Central memory CD8-positive, alpha-beta T cell (primary cell): ENCODE results near the gene PFKFB4.

Source experiments
- ATAC-seq: fragments of 150-1000 bp; cut with Tn5 transposase; replicated peaks from 2 replicates; pipeline ENCODE4 v1.10.0; 2022; ENCODE audit warnings: mild to moderate bottlenecking, moderate FRiP score, moderate number of reproducible peaks; ENCODE audit not compliant: poor library complexity, severe bottlenecking; ENCODE audit errors: extremely low read depth
- DNase-seq, 2 donors: peaks; one replicate each; pipeline ENCODE4 v3.0.0; 2021; ENCODE audit warnings: low spot score in 2 of 2
- H3K27ac Mint-ChIP-seq: one replicate; pipeline ENCODE4 v1.8.0; 2022; ENCODE audit warnings: low read depth, mild to moderate bottlenecking, moderate library complexity, mixed read lengths
- H3K27me3 Mint-ChIP-seq: one replicate; pipeline ENCODE4 v1.8.0; 2022; ENCODE audit warnings: mixed read lengths
- H3K36me3 Mint-ChIP-seq: one replicate; pipeline ENCODE4 v1.8.0; 2022; ENCODE audit warnings: mild to moderate bottlenecking, moderate library complexity, mixed read lengths; ENCODE audit not compliant: insufficient read depth
- H3K4me1 Mint-ChIP-seq: one replicate; pipeline ENCODE4 v1.8.0; 2022; ENCODE audit warnings: mixed read lengths
- H3K4me3 Mint-ChIP-seq: one replicate; pipeline ENCODE4 v1.8.0; 2022; ENCODE audit warnings: mild to moderate bottlenecking, moderate library complexity, mixed read lengths
- H3K9me3 Mint-ChIP-seq: one replicate; pipeline ENCODE4 v1.8.0; 2022; ENCODE audit warnings: mixed read lengths

Gene PFKFB4

GRCh38 chr3:48573973-48574585, 17.5 kb upstream of the PFKFB4 start:
- H3K27me3 Mint-ChIP-seq = no peaks in the 10 kb centered on the region
- no peaks in the 10 kb centered on the region for H3K4me1 Mint-ChIP-seq
- no peaks in the 10 kb centered on the region for H3K9me3 Mint-ChIP-seq
- no peak overlapping the region for H3K4me3 Mint-ChIP-seq
- ATAC-seq = no peak
- no peak for DNase-seq
- no peak overlapping the region for H3K27ac Mint-ChIP-seq
- H3K36me3 Mint-ChIP-seq = no peaks in the 10 kb centered on the region

GRCh38 chr3:48572517-48572916, 15.9 kb upstream of the PFKFB4 start:
- H3K36me3 Mint-ChIP-seq = no peaks in the 10 kb centered on the region

GRCh38 chr3:48571938-48572337, 15.3 kb upstream of the PFKFB4 start:
- no peak overlapping the region for H3K27ac Mint-ChIP-seq
- no peaks in the 10 kb centered on the region for H3K27me3 Mint-ChIP-seq
- H3K36me3 Mint-ChIP-seq = no peaks in the 10 kb centered on the region
- ATAC-seq = no peak
- no peaks in the 10 kb centered on the region for H3K4me1 Mint-ChIP-seq
- no peak for DNase-seq
- no peaks in the 10 kb centered on the region for H3K9me3 Mint-ChIP-seq
- no peak overlapping the region for H3K4me3 Mint-ChIP-seq

More at GRCh38 chr3:48572517-48572916, 15.9 kb upstream of the PFKFB4 start:
- Mint-ChIP-seq H3K4me1 (no peaks in the 10 kb centered on the region), H3K27ac (peak overlapping the region; percentile 74), H3K4me3 (no peak overlapping the region), H3K9me3 (no peaks in the 10 kb centered on the region), H3K27me3 (no peaks in the 10 kb centered on the region)
- no peak for ATAC-seq
- DNase-seq = no peak

- Mint-ChIP-seq H3K9me3 (no peaks in the 10 kb centered on the region), H3K4me1 (no peaks in the 10 kb centered on the region), H3K27me3 (no peaks in the 10 kb centered on the region), H3K27ac (no peak overlapping the region), H3K36me3 (no peaks in the 10 kb centered on the region), H3K4me3 (no peak overlapping the region)
- DNase-seq (no peak), ATAC-seq (no peak)
Observed at GRCh38 chr3:48569808-48570450, 13.3 kb upstream of the PFKFB4 start.

- ATAC-seq (no peak), DNase-seq (no peak)
- no peaks in the 10 kb centered on the region for H3K9me3 Mint-ChIP-seq
- H3K27me3 Mint-ChIP-seq = no peaks in the 10 kb centered on the region
- H3K27ac Mint-ChIP-seq = peak overlapping the region; percentile 17
- no peaks in the 10 kb centered on the region for H3K4me1 Mint-ChIP-seq
- no peak overlapping the region for H3K4me3 Mint-ChIP-seq
- H3K36me3 Mint-ChIP-seq = no peaks in the 10 kb centered on the region
Observed at GRCh38 chr3:48569400-48569799, 12.8 kb upstream of the PFKFB4 start.

- H3K4me1 Mint-ChIP-seq = no peaks in the 10 kb centered on the region
- no peak overlapping the region for H3K4me3 Mint-ChIP-seq
- DNase-seq (no peak), ATAC-seq (no peak)
- H3K27me3 Mint-ChIP-seq = no peaks in the 10 kb centered on the region
- no peaks in the 10 kb centered on the region for H3K36me3 Mint-ChIP-seq
- H3K27ac Mint-ChIP-seq = no peak overlapping the region
- no peaks in the 10 kb centered on the region for H3K9me3 Mint-ChIP-seq
Observed at GRCh38 chr3:48568476-48568875, 11.9 kb upstream of the PFKFB4 start.

- no peak for DNase-seq
- ATAC-seq = no peak
- peaks cover 6% of the 10 kb centered on the region for H3K4me1 Mint-ChIP-seq
- H3K27ac Mint-ChIP-seq = peak overlapping the region; percentile 52
- no peaks in the 10 kb centered on the region for H3K9me3 Mint-ChIP-seq
- H3K4me3 Mint-ChIP-seq = no peak overlapping the region
- no peaks in the 10 kb centered on the region for H3K36me3 Mint-ChIP-seq
- no peaks in the 10 kb centered on the region for H3K27me3 Mint-ChIP-seq
Observed at GRCh38 chr3:48567500-48567899, 10.9 kb upstream of the PFKFB4 start.

GRCh38 chr3:48567090-48567489, 10.5 kb upstream of the PFKFB4 start:
- Mint-ChIP-seq H3K27ac (peak overlapping the region; percentile 52), H3K27me3 (no peaks in the 10 kb centered on the region), H3K36me3 (no peaks in the 10 kb centered on the region), H3K4me3 (no peak overlapping the region), H3K4me1 (peaks cover 6% of the 10 kb centered on the region), H3K9me3 (no peaks in the 10 kb centered on the region)
- ATAC-seq = no peak
- no peak for DNase-seq

GRCh38 chr3:48566401-48566760, 9.8 kb upstream of the PFKFB4 start:
- DNase-seq = no peak
- no peak for ATAC-seq
- Mint-ChIP-seq H3K27me3 (no peaks in the 10 kb centered on the region), H3K4me3 (no peak overlapping the region), H3K27ac (no peak overlapping the region), H3K9me3 (no peaks in the 10 kb centered on the region), H3K36me3 (no peaks in the 10 kb centered on the region), H3K4me1 (peaks cover 6% of the 10 kb centered on the region)

- Mint-ChIP-seq H3K36me3 (no peaks in the 10 kb centered on the region), H3K4me3 (no peak overlapping the region), H3K4me1 (peaks cover 6% of the 10 kb centered on the region), H3K27me3 (no peaks in the 10 kb centered on the region), H3K9me3 (no peaks in the 10 kb centered on the region), H3K27ac (no peak overlapping the region)
- ATAC-seq (no peak), DNase-seq (no peak)
Observed at GRCh38 chr3:48565591-48566400, 9.2 kb upstream of the PFKFB4 start.

GRCh38 chr3:48565186-48565585, 8.6 kb upstream of the PFKFB4 start:
- ATAC-seq (no peak), DNase-seq (no peak)
- Mint-ChIP-seq H3K4me3 (no peak overlapping the region), H3K27me3 (peaks cover under 1% of the 10 kb centered on the region), H3K9me3 (no peaks in the 10 kb centered on the region), H3K27ac (no peak overlapping the region), H3K36me3 (no peaks in the 10 kb centered on the region), H3K4me1 (peaks cover 8% of the 10 kb centered on the region)

- no peaks in the 10 kb centered on the region for H3K9me3 Mint-ChIP-seq
- H3K36me3 Mint-ChIP-seq = no peaks in the 10 kb centered on the region
- H3K4me1 Mint-ChIP-seq = peaks cover 13% of the 10 kb centered on the region
- peaks cover 6% of the 10 kb centered on the region for H3K27me3 Mint-ChIP-seq
- no peak for ATAC-seq
- H3K27ac Mint-ChIP-seq = no peak overlapping the region
- H3K4me3 Mint-ChIP-seq = no peak overlapping the region
- DNase-seq = no peak
Observed at GRCh38 chr3:48564667-48565066, 8.1 kb upstream of the PFKFB4 start.

- ATAC-seq (peak; percentile 49), DNase-seq (peak in 1 of 2 donors; percentile 30)
- Mint-ChIP-seq H3K4me1 (peaks cover 17% of the 10 kb centered on the region), H3K27me3 (peaks cover 10% of the 10 kb centered on the region), H3K27ac (peak overlapping the region; percentile 32), H3K9me3 (no peaks in the 10 kb centered on the region), H3K36me3 (no peaks in the 10 kb centered on the region), H3K4me3 (no peak overlapping the region)
Observed at GRCh38 chr3:48564022-48564421, 7.4 kb upstream of the PFKFB4 start.
